RWPE2 (cell line): ENCODE data around the gene AHCYL1.

ENCODE experiments used
- ATAC-seq: fragments of 200-7000 bp; cut with Tn5 transposase; 3 replicates; pipeline ENCODE4 v1.9.1; 2021; ENCODE audit warnings: low read depth
- DNase-seq: peaks from one replicate; pipeline ENCODE4 v3.0.0-alpha.2; 2020; ENCODE audit warnings: low spot score
- H3K27ac ChIP-seq: fragments of 450-650 bp; 2 replicates; pipeline ENCODE4 v1.5.1; 2017; ENCODE audit warnings: mild to moderate bottlenecking; ENCODE audit not compliant: poor library complexity, severe bottlenecking
- H3K27me3 ChIP-seq: fragments of 250-450 bp; sonication (Bioruptor Pico); 2 replicates; pipeline ENCODE4 v1.5.1; 2021; ENCODE audit warnings: mild to moderate bottlenecking, moderate library complexity; ENCODE audit not compliant: insufficient read depth, poor library complexity, severe bottlenecking
- H3K36me3 ChIP-seq: fragments of 250-450 bp; sonication (Bioruptor Pico); 2 replicates; pipeline ENCODE4 v1.5.1; 2020; ENCODE audit warnings: low read depth, mild to moderate bottlenecking, moderate library complexity
- H3K4me1 ChIP-seq: fragments of 250-450 bp; sonication (Bioruptor Pico); 2 replicates; pipeline ENCODE4 v1.5.1; 2021; ENCODE audit warnings: mild to moderate bottlenecking, moderate library complexity; ENCODE audit not compliant: insufficient read depth, poor library complexity, severe bottlenecking
- H3K4me3 ChIP-seq: fragments of 250-450 bp; sonication (Bioruptor Pico); 2 replicates; pipeline ENCODE4 v1.5.1; 2021; ENCODE audit warnings: mild to moderate bottlenecking, moderate library complexity; ENCODE audit not compliant: severe bottlenecking
- H3K9me3 ChIP-seq: fragments of 250-450 bp; sonication (Bioruptor Pico); 2 replicates; pipeline ENCODE4 v1.5.1; 2021; ENCODE audit warnings: mild to moderate bottlenecking, moderate library complexity; ENCODE audit not compliant: severe bottlenecking
- CTCF ChIP-seq: fragments of 450-650 bp; IDR thresholded peaks from one replicate; pipeline ENCODE4 v1.5.1; 2017; ENCODE audit warnings: mild to moderate bottlenecking, moderate library complexity; ENCODE audit not compliant: poor library complexity, severe bottlenecking

The AHCYL1 gene

GRCh38 chr1:110055493-110056284, 71.1 kb downstream of the AHCYL1 start:
- H3K9me3 ChIP-seq = no peaks in the 10 kb centered on the region
- ATAC-seq (no peak), DNase-seq (no peak)
- H3K4me1 ChIP-seq = no peaks in the 10 kb centered on the region
- no peak overlapping the region for H3K27ac ChIP-seq
- H3K4me3 ChIP-seq = no peak overlapping the region
- TF ChIP-seq CTCF = no peak
- H3K36me3 ChIP-seq = peaks cover 70% of the 10 kb centered on the region
- H3K27me3 ChIP-seq = no peaks in the 10 kb centered on the region

DNA sequence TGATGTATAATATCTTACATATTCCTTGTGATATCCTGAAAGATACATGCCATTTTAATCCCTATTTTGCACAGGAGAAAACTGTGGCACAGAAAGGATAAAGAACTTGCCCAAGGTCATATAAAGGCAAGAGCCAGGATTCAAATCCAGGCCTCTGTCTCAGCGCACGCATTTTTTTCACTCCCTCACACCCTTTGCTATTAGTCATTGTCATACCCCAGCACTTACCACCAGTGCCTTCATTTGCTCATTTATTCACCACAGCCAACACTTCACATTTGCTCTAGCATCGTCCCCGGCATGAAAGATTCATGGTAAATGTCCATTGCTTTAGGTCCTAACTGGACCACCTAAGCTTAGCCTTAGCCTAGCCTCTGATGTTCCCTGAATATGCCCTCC, 71.7 kb downstream of the AHCYL1 start:
- no peaks in the 10 kb centered on the region for H3K9me3 ChIP-seq
- peaks cover 64% of the 10 kb centered on the region for H3K36me3 ChIP-seq
- DNase-seq = no peak
- H3K27ac ChIP-seq = no peak overlapping the region
- no peak for ATAC-seq
- H3K27me3 ChIP-seq = no peaks in the 10 kb centered on the region
- no peaks in the 10 kb centered on the region for H3K4me1 ChIP-seq
- no peak overlapping the region for H3K4me3 ChIP-seq
- TF ChIP-seq CTCF = no peak

DNA sequence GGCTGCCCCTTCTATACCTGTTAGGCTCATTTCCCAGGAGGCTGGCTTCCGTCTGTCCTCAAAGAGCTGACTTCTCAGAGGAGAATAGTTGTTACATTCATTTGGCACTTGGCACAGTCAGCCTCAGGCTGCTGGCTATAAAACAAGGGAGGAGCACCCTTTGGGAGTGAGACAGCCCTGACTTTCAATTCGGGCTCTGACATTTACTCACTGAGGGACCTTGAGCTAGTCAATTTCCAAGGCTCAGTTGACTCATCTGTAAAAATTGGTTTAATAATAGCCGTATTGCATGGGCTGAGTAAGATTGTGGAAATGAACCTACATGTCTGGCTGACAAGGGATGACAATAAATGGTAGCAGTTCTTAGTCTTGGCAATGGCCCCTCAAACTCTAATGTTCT, 72.2 kb downstream of the AHCYL1 start:
- Histone ChIP-seq H3K9me3 (no peaks in the 10 kb centered on the region), H3K27ac (no peak overlapping the region), H3K4me3 (no peak overlapping the region), H3K36me3 (peaks cover 59% of the 10 kb centered on the region), H3K4me1 (no peaks in the 10 kb centered on the region), H3K27me3 (no peaks in the 10 kb centered on the region)
- TF ChIP-seq CTCF = no peak
- no peak for ATAC-seq
- DNase-seq = no peak

DNA sequence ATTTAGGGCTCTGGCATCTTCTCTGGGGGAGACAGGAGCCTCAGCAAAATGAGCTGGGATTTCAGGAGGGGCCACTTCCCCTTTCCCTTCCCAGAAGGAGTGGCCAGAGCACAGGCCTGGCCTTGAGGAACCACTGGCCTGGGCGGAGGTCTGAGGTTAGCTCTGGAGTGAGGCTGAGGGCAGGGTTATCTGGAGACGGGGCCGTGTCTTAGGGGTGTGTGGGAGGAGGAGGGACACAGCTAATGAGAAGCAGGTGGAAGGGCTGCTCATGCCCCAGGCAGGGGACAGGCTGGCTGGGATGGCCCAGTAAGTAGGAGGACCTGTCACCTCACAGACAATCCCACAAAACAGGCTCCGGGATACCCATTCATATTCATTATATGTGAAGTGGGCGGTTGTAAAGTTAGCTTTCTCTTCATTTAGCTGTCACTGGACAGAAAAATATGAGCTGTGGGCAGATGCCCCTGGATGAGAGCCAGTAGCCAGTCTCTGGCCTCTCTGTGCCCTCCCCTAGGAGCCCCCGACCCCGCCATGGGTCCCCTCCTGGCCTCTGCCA, 73.5 kb downstream of the AHCYL1 start:
- Histone ChIP-seq H3K4me1 (no peaks in the 10 kb centered on the region), H3K27me3 (no peaks in the 10 kb centered on the region), H3K4me3 (no peak overlapping the region), H3K27ac (no peak overlapping the region), H3K36me3 (peaks cover 48% of the 10 kb centered on the region), H3K9me3 (no peaks in the 10 kb centered on the region)
- no peak for TF ChIP-seq CTCF
- DNase-seq (no peak), ATAC-seq (no peak)

- Histone ChIP-seq H3K9me3 (no peaks in the 10 kb centered on the region), H3K27me3 (no peaks in the 10 kb centered on the region), H3K4me1 (no peaks in the 10 kb centered on the region), H3K27ac (no peak overlapping the region), H3K4me3 (no peak overlapping the region), H3K36me3 (peaks cover 42% of the 10 kb centered on the region)
- TF ChIP-seq CTCF = no peak
- ATAC-seq = no peak
- DNase-seq = no peak
These were observed 74.0 kb downstream of the AHCYL1 start for GRCh38 chr1:110058591-110058990.
